Activated CD4-positive, alpha-beta T cell treated with anti-CD3 and anti-CD28 coated beads for 48 hours (primary cell): ENCODE measurements around the gene CARD10.

Experiments
- DNase-seq: peaks from one replicate; pipeline ENCODE4 v3.0.0-alpha.2; 2020

Gene CARD10

GRCh38 chr22:37519268-37520195 lies at the start of gene CARD10:
Gene CARD10, minus strand, starts transcription at chr22:37519415. Its CDS starts 215 bp downstream, at chr22:37519200.
- no peak for DNase-seq

- DNase-seq: no peak
Measured at GRCh38 chr22:37568448-37569008, 49.3 kb upstream of the CARD10 start.

GRCh38 chr22:37568012-37568411 lies 48.8 kb upstream of the CARD10 start:
- DNase-seq: no peak

- peak; percentile 94 for DNase-seq
Measured at GRCh38 chr22:37566903-37567798, 47.9 kb upstream of the CARD10 start.

- peak; percentile 37 for DNase-seq
Measured at GRCh38 chr22:37566329-37566837, 47.2 kb upstream of the CARD10 start.

GRCh38 chr22:37565830-37566229 lies 46.6 kb upstream of the CARD10 start:
- DNase-seq: no peak

GRCh38 chr22:37564111-37564711 lies 45.0 kb upstream of the CARD10 start:
- no peak for DNase-seq

GRCh38 chr22:37563153-37564081 lies 44.2 kb upstream of the CARD10 start:
- DNase-seq: no peak

GRCh38 chr22:37562049-37562875 lies 43.0 kb upstream of the CARD10 start:
- no peak for DNase-seq

- DNase-seq: peak; percentile 92
Measured at GRCh38 chr22:37561212-37562048, 42.2 kb upstream of the CARD10 start.

- no peak for DNase-seq
Measured at GRCh38 chr22:37560608-37561211, 41.5 kb upstream of the CARD10 start.

- no peak for DNase-seq
Measured at GRCh38 chr22:37559901-37560607, 40.8 kb upstream of the CARD10 start, which contains the start of gene CDC42EP1. Gene CDC42EP1, plus strand, starts transcription at chr22:37560480. Its CDS starts 5,870 bp downstream, at chr22:37566350.

- DNase-seq: no peak
Measured at GRCh38 chr22:37559521-37559900, 40.3 kb upstream of the CARD10 start.

GRCh38 chr22:37558815-37559214 lies 39.6 kb upstream of the CARD10 start:
- no peak for DNase-seq

- DNase-seq: no peak
Measured at GRCh38 chr22:37557321-37558001, 38.2 kb upstream of the CARD10 start.

- no peak for DNase-seq
Measured at GRCh38 chr22:37556710-37557109, 37.5 kb upstream of the CARD10 start.

- DNase-seq: no peak
Measured at GRCh38 chr22:37555029-37555428, 35.8 kb upstream of the CARD10 start.

- no peak for DNase-seq
Measured at GRCh38 chr22:37553725-37554124, 34.5 kb upstream of the CARD10 start.
